Left lung (tissue), 10 donors: ENCODE results near the gene PRKN. TPM values are rescaled to one million over a fixed set of nuclear protein-coding genes. Genes with fewer than 3 reads are reported as not detected.

ENCODE experiments used
- ATAC-seq: fragments of 200-7000 bp; cut with Tn5 transposase; one replicate; pipeline ENCODE4 v1.9.1; 2020; ENCODE audit warnings: moderate library complexity
- DNase-seq, 4 donors: peaks; one replicate each; pipeline ENCODE4 v3.0.0-alpha.2; 2013 to 2020
- H3K27ac ChIP-seq, 2 donors: fragments of 200-600 bp; sonication (generic) in 1 of 2; one replicate each; pipeline versions ENCODE4 v1.5.0 to v1.8.0; 2020 to 2021
- H3K27me3 ChIP-seq, 2 donors: fragments of 200-600 bp; sonication (generic) in 1 of 2; one replicate each; pipeline versions ENCODE4 v1.5.0 to v1.8.0; 2020 to 2021
- H3K36me3 ChIP-seq, 2 donors: fragments of 200-600 bp; sonication (generic) in 1 of 2; one replicate each; pipeline versions ENCODE4 v1.5.0 to v1.8.0; 2020 to 2021
- H3K4me1 ChIP-seq, 2 donors: fragments of 200-600 bp; one replicate each; pipeline ENCODE4 v1.8.0; 2021
- H3K4me3 ChIP-seq, 2 donors: fragments of 200-600 bp; sonication (generic) in 1 of 2; one replicate each; pipeline versions ENCODE4 v1.5.0 to v1.8.0; 2020 to 2021; ENCODE audit warnings: mild to moderate bottlenecking in 1 of 2
- H3K9me3 ChIP-seq, 2 donors: fragments of 200-600 bp; sonication (generic) in 1 of 2; one replicate each; pipeline versions ENCODE4 v1.5.0 to v1.8.0; 2020 to 2021
- CTCF ChIP-seq, 2 donors: fragments of 200-600 bp; sonication (generic) in 1 of 2; IDR thresholded peaks; one replicate each; pipeline versions ENCODE4 v1.5.0 to v1.8.0; 2021; ENCODE audit warnings: antibody characterized with exemption in 2 of 2
- intact Hi-C, 2 donors: fragments of 100-400 bp; cut with DNase I; formaldehyde crosslinking; loops; one replicate each; pipeline versions ENCODE4 v1.11.2 to v1.14.2; 2022
- polyA plus RNA-seq, 6 donors: library from polyadenylated mRNA; unstranded; fragments of 120-200 nt; gene quantifications; one replicate each; pipeline ENCODE4 v1.2.1, GENCODE V29; 2013; ENCODE audit not compliant: insufficient read length in 6 of 6
- total RNA-seq, 2 donors: library from RNA; stranded (reverse); fragmentation: NEBNext Ultra II Directional; extraction: Animal tissue kit (Norgen Biotek cat#: 25700); gene quantifications; one replicate each; pipeline ENCODE4 v1.2.1, GENCODE V29; 2021
- donor health status: DM: no; HTN: yes; CAD: no.
- donor health status: DM: no; HTN: no; CAD: no.

PRKN gene
- total and polyA plus RNA-seq, 8 donors = 1.9 to 4.3 (median 2.5) TPM

- intact Hi-C loops = no loop called here
- Histone ChIP-seq H3K9me3 (peaks cover 0 to 11% of the 10 kb centered on the region in 2 donors), H3K36me3 (no peaks in the 10 kb centered on the region), H3K27ac (no peak overlapping the region), H3K27me3 (no peaks in the 10 kb centered on the region), H3K4me1 (no peaks in the 10 kb centered on the region), H3K4me3 (no peak overlapping the region)
- DNase-seq (no peak), ATAC-seq (no peak)
- TF ChIP-seq CTCF (IDR thresholded peaks at IDR 0.05) = no peak
Measured at GRCh38 chr6:161637658-161638057, 1089.9 kb downstream of the PRKN start.

- DNase-seq = no peak
- intact Hi-C loops = no loop called here
- Histone ChIP-seq H3K36me3 (no peaks in the 10 kb centered on the region), H3K9me3 (peaks cover 0 to 11% of the 10 kb centered on the region in 2 donors), H3K4me1 (no peaks in the 10 kb centered on the region), H3K4me3 (no peak overlapping the region), H3K27me3 (no peaks in the 10 kb centered on the region), H3K27ac (no peak overlapping the region)
- TF ChIP-seq CTCF (IDR thresholded peaks at IDR 0.05) = no peak
- ATAC-seq = no peak
Measured at GRCh38 chr6:161636882-161637430, 1090.6 kb downstream of the PRKN start.

GRCh38 chr6:161635975-161636374, 1091.6 kb downstream of the PRKN start:
- no peak for DNase-seq
- Histone ChIP-seq H3K4me1 (no peaks in the 10 kb centered on the region), H3K9me3 (peaks cover 0 to 11% of the 10 kb centered on the region in 2 donors), H3K27me3 (no peaks in the 10 kb centered on the region), H3K4me3 (no peak overlapping the region), H3K36me3 (no peaks in the 10 kb centered on the region), H3K27ac (no peak overlapping the region)
- ATAC-seq = no peak
- no peak for TF ChIP-seq CTCF (IDR thresholded peaks at IDR 0.05)
- intact Hi-C loops = no loop called here

GRCh38 chr6:161634916-161635315, 1092.7 kb downstream of the PRKN start:
- Histone ChIP-seq H3K27ac (no peak overlapping the region), H3K4me1 (no peaks in the 10 kb centered on the region), H3K27me3 (no peaks in the 10 kb centered on the region), H3K9me3 (peaks cover 0 to 13% of the 10 kb centered on the region in 2 donors), H3K4me3 (no peak overlapping the region), H3K36me3 (no peaks in the 10 kb centered on the region)
- TF ChIP-seq CTCF (IDR thresholded peaks at IDR 0.05) = no peak
- ATAC-seq (no peak), DNase-seq (no peak)
- intact Hi-C loops = no loop called here

- H3K9me3 ChIP-seq = peaks cover 0 to 14% of the 10 kb centered on the region in 2 donors
- H3K36me3 ChIP-seq = no peaks in the 10 kb centered on the region
- no peak for TF ChIP-seq CTCF (IDR thresholded peaks at IDR 0.05)
- no peaks in the 10 kb centered on the region for H3K4me1 ChIP-seq
- H3K27ac ChIP-seq = no peak overlapping the region
- peak; percentile 30 for ATAC-seq
- no peak overlapping the region for H3K4me3 ChIP-seq
- H3K27me3 ChIP-seq = no peaks in the 10 kb centered on the region
- intact Hi-C loops = no loop called here
- peak in 1 of 4 donors; percentile 49 for DNase-seq
Measured at GRCh38 chr6:161631676-161632194, 1095.8 kb downstream of the PRKN start.
